Liver (tissue), 3 donors: ENCODE results near the gene TMEM63C.

Experiments used
- JUND ChIP-seq, 2 donors: IDR thresholded peaks; 2 replicates each; pipeline ENCODE4 v1.6.1; 2016; ENCODE audit warnings: antibody characterized with exemption in 2 of 2
- NR2F2 ChIP-seq: IDR thresholded peaks from 2 replicates; pipeline ENCODE4 v1.6.1; 2016; ENCODE audit warnings: antibody characterized with exemption
- RAD21 ChIP-seq, 2 donors: IDR thresholded peaks; 2 replicates each; pipeline ENCODE4 v1.6.1; 2016; ENCODE audit warnings: antibody characterized with exemption in 2 of 2, mild to moderate bottlenecking in 2 of 2
- RXRA ChIP-seq, 2 donors: IDR thresholded peaks; 2 replicates each; pipeline ENCODE4 v1.6.1; 2017 to 2018; ENCODE audit warnings: antibody characterized with exemption in 2 of 2, mild to moderate bottlenecking in 1 of 2
- SP1 ChIP-seq: IDR thresholded peaks from 2 replicates; pipeline ENCODE4 v1.6.1; 2018; ENCODE audit warnings: antibody characterized with exemption, mild to moderate bottlenecking
- TAF1 ChIP-seq: conservative IDR thresholded peaks from 2 replicates; pipeline ENCODE4 v1.6.1; 2016; ENCODE audit warnings: antibody characterized with exemption, mild to moderate bottlenecking
- YY1 ChIP-seq: IDR thresholded peaks from 2 replicates; pipeline ENCODE4 v1.6.1; 2016; ENCODE audit warnings: antibody characterized with exemption, mild to moderate bottlenecking
- TF ChIP-seq, protein P1 (sequence below): fragments of 150-350 bp; IDR thresholded peaks from 2 replicates; pipeline ENCODE4 v1.5.1; 2017; ENCODE audit warnings: improper control_type of control experiment, low read depth, low read length; ENCODE audit not compliant: missing input control
- TF ChIP-seq, protein P2 (sequence below): IDR thresholded peaks from 2 replicates; pipeline ENCODE4 v1.6.1; 2016; ENCODE audit warnings: antibody characterized with exemption
- TF ChIP-seq, protein P3 (sequence below): IDR thresholded peaks from 2 replicates; pipeline ENCODE4 v1.6.1; 2016; ENCODE audit warnings: antibody characterized with exemption
- TF ChIP-seq, protein P4 (sequence below): IDR thresholded peaks from 2 replicates; pipeline ENCODE4 v1.6.1; 2016; ENCODE audit warnings: antibody characterized with exemption, mild to moderate bottlenecking
- donor health status: healthy.
- donor health status: healthy.

DNA sequence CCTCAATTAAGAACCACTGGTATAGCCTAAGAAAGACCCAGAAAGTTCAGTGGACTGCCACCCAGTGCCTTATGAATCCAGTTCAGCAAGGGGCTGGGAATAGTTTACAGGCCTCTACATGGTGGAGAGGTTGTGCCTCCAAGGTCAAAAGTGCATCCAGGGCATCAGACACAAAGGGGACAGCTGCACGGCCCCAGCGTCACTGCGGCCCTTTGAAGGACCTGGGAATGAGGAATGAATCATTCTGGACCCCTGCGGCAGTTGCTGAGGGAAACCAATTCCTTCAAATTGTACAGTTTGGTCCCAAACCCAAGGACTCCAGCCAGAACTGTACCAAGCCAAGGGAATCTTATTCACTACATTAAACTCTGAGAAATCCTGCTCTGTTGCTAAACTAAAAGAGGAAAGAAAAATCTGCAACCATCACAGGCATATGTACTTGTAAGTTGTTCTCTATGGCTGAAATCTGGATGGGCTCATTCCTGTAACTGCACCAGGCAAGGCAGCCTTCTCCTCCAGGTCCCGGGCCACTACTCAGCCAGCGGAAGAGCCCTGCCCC lies 100.3 kb downstream of the TMEM63C start:
- TF ChIP-seq, protein P1, sequence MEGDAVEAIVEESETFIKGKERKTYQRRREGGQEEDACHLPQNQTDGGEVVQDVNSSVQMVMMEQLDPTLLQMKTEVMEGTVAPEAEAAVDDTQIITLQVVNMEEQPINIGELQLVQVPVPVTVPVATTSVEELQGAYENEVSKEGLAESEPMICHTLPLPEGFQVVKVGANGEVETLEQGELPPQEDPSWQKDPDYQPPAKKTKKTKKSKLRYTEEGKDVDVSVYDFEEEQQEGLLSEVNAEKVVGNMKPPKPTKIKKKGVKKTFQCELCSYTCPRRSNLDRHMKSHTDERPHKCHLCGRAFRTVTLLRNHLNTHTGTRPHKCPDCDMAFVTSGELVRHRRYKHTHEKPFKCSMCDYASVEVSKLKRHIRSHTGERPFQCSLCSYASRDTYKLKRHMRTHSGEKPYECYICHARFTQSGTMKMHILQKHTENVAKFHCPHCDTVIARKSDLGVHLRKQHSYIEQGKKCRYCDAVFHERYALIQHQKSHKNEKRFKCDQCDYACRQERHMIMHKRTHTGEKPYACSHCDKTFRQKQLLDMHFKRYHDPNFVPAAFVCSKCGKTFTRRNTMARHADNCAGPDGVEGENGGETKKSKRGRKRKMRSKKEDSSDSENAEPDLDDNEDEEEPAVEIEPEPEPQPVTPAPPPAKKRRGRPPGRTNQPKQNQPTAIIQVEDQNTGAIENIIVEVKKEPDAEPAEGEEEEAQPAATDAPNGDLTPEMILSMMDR = no peak
- TF ChIP-seq TAF1 = no peak
- TF ChIP-seq, protein P2, sequence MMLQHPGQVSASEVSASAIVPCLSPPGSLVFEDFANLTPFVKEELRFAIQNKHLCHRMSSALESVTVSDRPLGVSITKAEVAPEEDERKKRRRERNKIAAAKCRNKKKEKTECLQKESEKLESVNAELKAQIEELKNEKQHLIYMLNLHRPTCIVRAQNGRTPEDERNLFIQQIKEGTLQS = no peak
- TF ChIP-seq RAD21 (IDR thresholded peaks at IDR 0.05) = no peak
- no peak for TF ChIP-seq RXRA (IDR thresholded peaks at IDR 0.05)
- no peak for TF ChIP-seq SP1
- no peak for TF ChIP-seq NR2F2
- no peak for TF ChIP-seq JUND (IDR thresholded peaks at IDR 0.05)
- no peak for TF ChIP-seq YY1
- TF ChIP-seq, protein P3, sequence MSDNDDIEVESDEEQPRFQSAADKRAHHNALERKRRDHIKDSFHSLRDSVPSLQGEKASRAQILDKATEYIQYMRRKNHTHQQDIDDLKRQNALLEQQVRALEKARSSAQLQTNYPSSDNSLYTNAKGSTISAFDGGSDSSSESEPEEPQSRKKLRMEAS = no peak
- TF ChIP-seq, protein P4, sequence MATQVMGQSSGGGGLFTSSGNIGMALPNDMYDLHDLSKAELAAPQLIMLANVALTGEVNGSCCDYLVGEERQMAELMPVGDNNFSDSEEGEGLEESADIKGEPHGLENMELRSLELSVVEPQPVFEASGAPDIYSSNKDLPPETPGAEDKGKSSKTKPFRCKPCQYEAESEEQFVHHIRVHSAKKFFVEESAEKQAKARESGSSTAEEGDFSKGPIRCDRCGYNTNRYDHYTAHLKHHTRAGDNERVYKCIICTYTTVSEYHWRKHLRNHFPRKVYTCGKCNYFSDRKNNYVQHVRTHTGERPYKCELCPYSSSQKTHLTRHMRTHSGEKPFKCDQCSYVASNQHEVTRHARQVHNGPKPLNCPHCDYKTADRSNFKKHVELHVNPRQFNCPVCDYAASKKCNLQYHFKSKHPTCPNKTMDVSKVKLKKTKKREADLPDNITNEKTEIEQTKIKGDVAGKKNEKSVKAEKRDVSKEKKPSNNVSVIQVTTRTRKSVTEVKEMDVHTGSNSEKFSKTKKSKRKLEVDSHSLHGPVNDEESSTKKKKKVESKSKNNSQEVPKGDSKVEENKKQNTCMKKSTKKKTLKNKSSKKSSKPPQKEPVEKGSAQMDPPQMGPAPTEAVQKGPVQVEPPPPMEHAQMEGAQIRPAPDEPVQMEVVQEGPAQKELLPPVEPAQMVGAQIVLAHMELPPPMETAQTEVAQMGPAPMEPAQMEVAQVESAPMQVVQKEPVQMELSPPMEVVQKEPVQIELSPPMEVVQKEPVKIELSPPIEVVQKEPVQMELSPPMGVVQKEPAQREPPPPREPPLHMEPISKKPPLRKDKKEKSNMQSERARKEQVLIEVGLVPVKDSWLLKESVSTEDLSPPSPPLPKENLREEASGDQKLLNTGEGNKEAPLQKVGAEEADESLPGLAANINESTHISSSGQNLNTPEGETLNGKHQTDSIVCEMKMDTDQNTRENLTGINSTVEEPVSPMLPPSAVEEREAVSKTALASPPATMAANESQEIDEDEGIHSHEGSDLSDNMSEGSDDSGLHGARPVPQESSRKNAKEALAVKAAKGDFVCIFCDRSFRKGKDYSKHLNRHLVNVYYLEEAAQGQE = no peak
